Stimulated activated CD8-positive, alpha-beta memory T cell treated with anti-CD3 and anti-CD28 coated beads, Interleukin-4, amount 100 ng/mL, for 4 hours (primary cell): ENCODE data around the gene NDUFAF8.

Experiments used
- DNase-seq, 2 donors: peaks; one replicate each; pipeline ENCODE4 v3.0.0-alpha.2; 2020; ENCODE audit warnings: low read depth in 2 of 2, low spot score in 1 of 2

The NDUFAF8 gene, protein sequence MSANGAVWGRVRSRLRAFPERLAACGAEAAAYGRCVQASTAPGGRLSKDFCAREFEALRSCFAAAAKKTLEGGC

DNA sequence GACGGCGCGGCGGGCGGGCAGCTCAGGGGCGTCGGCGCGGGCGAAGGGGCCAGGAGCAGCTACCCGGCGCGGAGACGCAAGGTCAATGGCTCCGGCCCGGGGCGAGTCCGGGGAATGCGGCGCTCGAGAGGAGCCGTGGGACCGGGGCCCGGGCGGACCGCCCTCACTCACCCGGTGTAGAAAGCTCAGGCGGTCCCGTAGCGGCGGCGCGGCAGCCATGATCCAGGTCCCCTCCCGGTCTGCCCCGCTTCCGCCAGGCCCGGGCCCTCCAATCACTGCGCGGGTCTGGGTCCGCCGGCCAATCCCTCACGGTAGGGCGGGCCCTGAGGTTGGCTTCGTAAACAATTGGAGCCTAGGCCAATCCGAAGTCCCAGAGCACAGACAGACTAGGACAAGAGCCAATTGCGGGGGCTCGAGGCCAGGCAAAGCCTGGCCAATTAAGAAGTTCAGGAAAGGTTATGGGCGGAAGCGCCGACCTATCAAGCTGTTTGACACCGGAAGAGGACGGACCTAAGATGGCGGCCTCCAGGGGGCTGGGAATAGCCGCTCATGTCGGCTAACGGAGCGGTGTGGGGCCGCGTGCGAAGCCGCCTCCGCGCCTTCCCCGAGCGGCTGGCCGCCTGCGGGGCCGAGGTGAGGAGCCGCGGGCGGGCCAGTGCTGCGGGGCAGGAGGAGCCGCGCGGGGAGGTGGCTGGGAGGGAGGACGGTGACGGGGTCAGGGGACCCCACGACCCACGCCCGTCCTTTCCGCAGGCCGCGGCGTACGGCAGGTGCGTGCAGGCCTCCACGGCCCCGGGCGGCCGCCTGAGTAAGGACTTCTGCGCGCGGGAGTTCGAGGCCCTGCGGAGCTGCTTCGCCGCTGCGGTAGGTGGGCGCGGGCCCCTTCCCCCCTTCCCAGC lies at the start of gene NDUFAF8, which contains the start of gene TEPSIN:
NDUFAF8 (plus strand) TSS at position 504 of the 899 bp plus-strand sequence; CDS start at position 550, 46 bp downstream.
TEPSIN (minus strand) TSS at position 241 of the 899 bp plus-strand sequence; CDS start at position 219, 22 bp downstream.
- peak; percentile 87 to 93 for DNase-seq

DNA sequence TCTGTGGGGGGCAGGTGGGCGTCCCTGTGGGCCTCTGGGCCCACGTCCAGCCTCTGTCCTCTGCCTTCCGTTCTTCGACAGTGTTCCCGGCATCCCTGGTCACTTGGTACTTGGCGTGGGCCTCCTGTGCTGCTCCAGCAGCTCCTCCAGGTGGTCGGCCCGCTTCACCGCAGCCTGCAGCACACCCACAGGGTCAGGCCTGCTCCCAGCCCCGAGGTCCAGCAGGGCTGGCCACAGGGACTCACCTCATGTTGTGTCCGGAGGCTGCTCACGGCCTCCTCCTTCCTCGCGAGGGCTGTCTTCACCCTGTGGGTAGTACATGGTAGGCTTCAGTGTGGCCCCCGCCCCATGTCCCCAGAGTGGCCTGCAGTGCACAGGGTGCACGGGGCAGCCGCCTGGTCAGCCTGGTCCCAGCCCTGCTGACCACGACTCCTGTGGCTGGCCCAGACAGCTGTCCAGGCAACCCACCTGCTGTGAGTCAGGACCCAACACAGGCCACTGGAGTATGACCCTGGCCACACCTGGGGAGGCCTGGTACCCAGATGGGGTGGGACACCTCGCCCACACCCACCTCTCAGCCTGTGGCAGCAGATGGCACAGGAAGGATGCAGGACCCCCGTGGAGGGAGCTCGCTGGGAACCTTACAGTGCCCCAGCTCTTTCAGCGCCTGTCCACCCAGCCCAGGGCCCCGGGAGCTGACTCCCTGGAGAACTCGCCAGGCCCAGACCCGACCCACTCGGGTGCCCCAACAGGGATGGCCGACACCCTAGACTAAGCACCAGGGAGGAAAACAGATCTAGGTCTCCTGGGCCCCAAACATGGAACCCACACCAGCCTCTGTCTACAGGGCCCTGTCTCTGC lies 49.2 kb upstream of the NDUFAF8 start:
- DNase-seq, result no peak

DNA sequence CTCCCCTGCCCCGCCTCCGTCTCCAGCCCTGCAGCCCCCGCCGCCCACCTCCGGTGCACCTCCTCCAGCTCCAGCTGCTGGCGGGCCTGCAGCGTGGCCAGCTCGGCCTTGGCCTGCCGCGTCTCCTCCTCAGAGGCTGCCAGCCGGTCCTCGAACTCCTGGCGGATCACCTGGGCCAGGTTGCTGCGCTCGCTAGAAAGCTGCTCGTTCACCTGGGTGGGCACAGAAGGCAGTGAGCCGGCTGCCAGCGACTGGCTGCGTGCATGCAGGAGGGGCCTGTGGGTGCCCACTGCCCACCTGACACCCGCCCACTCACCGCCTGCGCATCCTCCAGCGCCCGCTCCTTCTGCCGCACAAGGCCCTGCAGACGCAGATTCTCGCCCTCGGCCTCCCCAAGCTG lies 48.5 kb upstream of the NDUFAF8 start:
- no peak for DNase-seq

DNA sequence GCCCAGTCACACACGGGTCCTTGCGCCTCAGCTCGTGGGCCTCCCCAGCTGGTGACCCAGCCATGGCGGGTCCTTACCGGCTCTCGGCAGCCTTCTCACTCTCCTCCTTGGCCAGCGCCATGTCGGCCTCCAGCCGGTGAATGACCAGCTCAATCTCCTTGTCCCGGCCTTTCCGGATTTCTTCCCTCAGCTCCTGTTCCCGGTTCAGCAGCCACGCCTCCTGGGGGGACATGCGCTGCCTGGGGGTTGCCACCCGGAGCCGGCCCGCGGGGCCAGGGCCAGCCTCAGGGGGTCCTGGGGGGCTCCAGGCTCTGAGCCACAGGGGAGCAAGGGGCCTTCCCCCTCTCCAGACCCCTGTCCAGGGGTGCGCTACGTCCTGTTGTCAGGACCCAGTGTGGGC lies 48.0 kb upstream of the NDUFAF8 start:
- DNase-seq, result no peak

DNA sequence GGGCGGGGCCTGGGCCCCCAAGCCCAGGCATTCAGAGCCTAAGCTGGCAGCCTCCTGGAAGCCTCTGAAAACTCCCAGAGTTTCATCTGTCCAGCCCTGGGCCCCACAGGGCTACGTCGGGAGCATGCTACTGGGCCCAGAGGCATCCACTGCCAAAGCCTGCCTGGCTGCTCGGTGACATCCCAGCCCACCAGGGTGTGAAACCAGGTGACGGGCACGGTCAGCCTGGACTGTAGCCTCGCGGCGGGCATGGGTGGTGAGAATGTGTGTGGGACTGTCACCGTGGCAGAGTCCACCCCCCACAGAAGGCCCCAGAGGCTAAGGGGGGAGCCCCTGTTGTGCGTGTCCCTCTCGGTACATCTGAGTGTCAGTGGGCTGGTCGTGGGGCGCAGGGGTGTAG lies 47.5 kb upstream of the NDUFAF8 start:
- DNase-seq, result no peak

DNA sequence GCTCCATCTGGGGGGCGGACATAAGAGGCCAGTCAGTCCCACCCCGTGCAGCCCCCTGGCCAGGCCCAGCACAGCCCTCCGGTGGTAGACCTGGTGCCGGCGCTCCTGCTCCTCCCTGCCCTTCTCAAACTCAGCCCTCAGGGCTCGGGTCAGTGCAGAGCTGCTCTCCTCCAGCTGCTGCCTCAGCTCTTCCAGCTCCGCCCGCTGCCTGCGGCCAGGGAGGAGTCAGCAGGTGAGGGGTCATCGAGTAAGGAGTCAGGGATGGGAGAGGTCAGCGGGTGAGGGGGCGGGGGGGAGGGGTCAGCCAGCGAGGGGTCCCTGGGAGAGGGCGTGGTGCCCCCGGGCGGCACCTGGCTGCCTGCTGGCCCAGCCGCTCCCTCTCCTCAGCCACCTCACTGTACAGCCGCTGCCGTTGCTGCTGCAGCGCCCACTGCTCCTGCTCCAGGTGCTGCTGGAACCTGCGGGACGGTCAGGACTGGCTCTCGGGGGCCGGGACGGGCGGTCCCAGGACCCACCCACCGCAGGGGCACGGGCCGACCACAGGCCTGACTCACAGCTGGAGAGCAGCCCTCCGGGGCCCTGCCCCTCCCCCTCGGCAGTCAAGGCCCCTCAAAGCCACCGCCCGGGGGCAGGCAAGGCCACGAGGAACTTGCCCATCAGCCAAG lies 46.6 kb upstream of the NDUFAF8 start:
- no peak for DNase-seq

DNA sequence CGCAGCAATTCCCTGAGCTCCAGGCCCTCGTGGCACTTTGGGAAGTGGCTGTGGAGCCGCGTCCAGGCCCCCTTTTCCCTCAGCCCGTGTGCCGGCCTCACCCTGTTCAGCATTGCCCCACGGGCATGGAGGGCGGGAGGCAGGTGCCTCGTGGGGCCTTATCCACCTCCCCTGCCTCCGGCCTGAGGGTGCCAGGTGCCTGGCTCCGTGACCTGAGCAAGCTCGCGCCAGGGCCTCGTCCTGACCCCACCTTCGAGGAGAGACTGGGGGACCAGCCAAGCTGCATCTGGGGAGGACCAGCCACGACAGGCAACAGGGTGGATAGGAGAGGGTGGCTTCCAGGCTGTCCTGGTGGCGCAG lies 46.1 kb upstream of the NDUFAF8 start:
- DNase-seq, result no peak

DNA sequence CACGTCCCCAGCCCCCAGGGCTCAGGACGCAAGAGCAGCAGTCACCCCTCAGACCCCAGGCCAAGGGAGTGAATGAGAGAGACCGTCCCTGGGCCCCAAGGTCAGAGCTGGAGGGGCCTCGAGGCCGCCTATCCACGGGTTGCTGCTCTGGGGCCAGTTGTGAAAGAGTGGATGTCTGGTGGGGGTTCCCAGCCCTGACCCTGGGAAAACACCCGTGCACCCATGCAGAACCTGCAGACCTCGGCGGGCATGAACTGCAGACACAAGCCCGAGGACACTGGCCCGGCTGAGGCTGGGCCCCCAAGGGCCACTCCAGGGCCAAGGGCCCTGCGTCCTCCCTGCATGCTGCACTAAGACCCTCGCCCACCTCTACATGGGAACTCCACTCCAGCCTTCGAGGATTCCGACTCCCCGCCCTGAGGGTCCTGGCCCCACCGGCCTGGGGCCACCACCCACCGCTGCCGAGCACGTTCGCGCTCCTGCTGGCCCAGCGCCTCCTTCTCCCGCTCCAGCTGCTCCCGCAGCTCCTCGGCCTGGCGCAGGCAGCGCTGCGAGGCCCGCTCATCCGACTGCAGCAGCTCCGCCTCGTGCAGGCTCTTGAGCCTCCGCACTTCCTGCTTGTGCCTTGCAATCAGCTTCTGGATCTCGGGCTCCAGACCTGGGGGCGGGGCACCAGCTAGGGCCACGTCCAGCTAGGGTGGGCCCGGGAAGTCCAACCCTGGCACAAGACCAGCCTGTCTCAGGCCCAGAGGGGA lies 45.5 kb upstream of the NDUFAF8 start:
- DNase-seq, result no peak

DNA sequence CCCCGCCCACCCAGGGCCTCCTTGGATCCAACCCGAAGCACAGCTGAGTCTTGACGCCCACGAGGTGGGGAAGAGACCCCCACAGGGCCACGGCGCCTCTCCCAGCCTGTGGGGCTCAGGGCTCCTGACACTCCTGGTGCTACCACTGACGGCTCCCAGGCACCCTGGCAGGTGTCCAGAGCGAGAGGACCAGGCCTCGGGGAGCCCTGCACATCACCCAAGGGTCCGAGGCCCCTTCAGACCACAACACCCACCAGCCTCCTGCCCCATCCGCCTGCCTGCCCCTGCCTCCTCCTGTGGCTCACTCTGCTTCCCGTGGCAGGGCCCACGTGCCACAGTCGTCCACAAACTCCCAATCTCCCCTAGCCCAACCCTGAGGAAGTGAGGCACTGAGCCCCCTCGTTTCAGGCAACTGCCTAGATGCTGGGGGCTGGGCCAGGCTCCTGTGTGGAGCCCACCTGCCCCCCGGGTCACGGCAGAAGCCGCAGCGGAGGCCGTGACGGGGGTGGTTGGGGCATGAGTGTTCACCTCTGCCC lies 44.8 kb upstream of the NDUFAF8 start:
- no peak for DNase-seq

DNA sequence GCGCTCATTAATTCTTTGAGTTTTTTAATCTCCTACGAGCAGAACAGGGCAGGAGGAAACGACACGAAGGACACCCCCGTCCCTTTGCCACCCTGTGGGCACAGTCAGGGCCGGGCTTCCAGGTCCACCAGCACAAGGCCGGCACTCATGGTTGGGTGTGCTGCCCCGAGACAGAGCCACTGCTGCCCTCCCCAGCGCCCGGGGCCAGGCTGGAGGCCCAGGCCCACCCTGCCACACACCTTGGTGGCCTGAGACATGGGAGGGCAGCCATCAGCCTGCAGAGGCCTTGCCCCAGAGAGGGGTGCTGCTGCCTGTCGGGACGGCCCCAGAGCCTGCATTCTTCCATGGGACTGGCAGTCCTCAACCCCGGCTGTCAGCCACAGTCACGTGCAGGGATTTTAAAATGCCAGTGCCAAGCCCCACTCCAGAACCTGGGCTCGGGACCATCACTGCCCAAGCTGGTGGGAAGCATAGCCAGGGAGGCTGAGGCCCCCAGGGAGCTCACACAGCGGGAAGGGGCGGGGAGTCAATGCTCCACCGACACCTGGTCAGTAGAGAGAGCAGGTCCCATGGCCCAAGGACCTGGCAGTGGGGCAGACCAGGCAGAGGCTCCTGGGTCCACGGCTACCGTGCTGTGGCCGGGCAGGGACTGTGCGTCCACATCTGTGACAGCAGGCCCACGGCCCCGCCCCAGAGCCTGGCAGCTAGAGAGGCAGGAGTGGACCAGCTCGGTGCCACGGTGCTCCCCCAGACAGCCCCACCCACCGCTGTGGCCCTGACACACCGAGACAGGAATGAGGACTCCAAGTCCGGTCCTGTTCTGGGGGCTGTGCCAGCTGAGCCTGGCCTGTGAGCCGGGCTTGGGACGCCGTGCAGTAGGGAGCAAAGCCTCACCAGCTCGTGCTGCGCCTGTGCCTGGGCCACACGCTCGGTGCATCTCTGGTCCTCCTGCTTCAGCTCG lies 43.9 kb upstream of the NDUFAF8 start:
- DNase-seq, result no peak

DNA sequence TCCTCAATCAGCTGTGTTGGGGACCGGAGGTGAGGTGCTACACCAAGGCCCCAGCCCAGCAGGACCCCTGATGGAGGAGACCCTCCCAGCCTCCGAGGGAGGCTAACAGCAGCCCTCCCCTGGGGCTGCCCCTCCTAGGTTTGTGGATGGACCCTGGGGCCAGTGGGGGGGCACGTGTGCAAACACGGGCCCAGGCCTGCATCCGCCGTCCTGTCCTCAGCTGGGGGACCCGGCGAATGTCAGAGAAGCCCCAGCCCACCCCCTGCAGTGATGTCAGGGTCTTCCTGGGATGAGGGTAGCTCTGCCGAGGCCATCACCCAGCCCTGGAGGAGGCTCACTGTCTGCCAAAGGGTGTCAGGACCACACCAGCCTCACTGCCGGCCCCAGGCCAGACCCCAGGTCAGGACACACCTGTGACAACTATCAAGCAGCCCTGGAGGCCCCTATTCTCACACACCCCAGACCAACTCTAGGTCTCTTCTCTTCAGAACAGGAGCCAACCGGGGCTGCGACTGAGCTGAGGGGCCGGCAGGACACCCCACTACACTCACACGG lies 43.1 kb upstream of the NDUFAF8 start:
- no peak for DNase-seq

DNA sequence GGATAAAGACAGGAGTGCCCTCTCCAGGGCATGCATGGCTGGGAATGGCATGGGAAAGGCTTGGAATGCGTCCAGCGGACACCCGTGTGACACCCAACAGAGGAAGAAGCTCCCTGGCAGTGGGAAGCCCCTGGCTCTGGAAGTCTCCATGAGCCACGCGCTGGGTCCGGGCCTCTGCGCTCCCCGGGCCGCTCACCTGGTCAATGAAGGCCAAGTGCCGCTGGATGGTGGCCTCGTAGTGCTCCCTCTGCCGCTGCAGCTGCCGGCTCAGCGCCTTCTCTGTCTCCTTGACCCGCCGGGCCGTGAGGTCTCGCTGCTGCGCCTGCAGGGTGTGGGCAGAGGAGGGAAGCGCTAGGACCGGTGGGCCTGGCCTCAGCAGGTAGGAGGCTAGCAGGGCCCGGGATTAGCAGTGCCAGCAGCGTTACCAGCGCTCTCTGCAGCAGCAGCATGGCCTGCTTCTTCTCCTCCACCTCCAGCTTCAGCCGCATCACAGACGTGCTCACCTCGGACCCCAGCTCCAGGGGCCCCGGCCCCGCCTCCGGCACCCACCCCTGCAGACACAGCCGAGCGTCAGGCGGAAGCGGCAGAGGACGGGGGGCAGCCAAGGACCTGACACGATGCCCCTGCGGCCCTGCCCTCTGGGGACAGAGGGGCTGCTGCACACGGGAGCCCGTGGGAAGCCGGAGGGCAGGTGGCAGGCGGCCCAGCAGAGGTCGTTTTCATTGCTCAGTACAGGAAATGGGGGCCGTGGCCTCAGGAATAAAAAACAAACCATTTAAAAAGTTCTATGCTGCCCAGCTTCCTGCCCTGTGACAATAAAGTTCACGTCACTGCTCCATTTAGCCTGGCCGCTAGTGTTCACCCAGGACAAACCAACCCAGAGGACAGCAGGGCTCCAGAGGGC lies 42.4 kb upstream of the NDUFAF8 start:
- no peak for DNase-seq

DNA sequence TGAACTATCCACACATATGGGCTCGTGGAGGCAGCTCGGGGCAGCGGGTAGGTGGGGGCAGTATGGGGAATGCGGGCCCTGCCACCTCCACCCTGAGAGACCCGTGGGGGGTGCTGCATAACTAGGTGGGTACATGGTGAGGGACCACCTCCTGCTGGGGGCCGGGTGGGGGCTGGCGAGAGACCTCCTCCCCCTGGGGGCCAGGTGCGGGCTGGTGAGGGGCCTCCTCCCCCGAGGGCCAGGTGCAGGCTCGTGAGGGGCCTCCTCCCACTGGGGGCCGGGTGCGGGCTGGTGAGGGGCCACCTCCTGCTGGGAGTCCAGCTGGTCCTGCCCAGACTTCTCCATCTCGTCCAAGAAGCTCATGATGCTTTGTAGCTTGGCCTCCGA lies 41.7 kb upstream of the NDUFAF8 start:
- no peak for DNase-seq

DNA sequence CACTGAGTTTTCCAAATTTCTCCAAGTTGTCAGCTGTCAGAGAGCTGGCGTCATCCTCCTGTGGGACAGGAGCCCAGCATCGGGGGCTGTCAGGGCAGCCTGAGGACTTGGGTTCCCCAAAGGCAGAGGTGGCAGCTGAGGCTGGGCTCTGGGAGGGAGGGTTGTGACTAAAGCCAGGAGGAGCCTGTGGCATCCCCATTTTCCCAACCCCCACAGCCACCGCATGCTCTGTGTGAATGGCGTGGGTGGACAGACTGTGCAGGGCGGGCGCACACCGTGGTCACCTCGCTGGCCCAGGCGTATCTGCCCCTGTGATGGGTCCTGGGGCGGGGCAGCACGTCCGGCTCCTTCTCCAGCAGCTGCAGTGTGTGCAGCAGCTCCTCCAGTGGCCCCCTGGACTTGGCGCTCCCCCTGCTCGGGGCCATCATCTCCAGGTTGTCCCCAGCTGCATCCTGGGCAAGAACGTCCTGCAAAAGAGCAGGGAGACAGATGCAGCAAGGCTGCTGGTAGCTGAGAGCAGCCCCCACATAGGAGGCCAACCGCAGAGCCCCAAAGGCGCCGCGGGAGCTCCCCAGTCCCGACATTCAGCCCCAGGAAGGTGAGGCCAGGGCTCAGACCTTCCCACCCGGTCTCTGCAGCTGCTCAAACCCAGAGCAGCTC lies 41.2 kb upstream of the NDUFAF8 start:
- no peak for DNase-seq

DNA sequence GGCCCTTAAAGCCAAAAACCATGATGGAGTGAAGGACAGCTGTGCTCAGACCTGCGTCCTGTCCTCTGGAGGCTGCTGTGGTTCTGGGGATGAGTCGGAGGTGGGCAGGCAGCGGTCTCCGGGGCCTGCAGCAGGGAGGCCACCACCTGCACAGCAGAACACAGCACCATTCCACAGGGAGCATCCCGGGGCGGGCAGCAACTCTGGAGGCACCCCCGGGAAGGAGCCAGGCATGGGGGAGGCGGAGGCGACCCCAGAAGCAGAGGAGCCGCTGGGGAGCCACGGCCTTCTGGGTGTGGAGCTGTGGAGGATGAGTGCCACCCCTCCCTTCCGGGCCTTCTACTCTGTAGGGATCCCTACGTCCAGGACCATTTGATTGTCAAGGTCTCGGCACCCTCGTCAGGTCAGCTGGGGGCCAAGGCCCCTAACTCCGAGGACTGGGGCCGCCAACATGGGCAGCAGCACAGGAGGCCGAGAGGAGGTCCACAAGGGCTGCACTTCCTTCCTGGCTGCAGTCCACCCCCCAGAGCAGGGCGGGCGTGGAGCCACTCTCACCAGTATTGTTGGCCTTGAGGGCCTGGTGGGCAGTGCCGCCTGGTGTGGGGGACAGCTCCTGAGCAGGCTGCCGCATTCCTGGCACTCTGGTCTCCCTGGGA lies 40.2 kb upstream of the NDUFAF8 start:
- DNase-seq, result no peak

DNA sequence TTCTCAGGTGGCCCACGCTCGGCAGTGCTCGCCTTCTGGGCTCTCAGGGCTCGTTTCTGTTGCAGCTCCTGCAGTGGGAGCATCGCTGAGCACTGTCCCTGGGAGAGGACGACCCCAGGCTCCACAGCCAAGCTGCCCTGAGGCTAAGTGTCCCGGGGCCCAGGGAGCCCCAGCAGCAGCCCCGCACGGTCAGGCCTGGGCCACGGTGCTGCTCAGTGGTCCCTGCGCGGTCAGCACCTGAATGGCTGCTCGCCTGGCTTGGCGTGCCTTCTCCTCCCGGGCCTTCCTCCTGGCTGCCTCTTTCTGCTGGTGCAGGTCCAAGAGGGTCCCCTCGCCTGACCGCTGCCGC lies 39.7 kb upstream of the NDUFAF8 start:
- no peak for DNase-seq

DNA sequence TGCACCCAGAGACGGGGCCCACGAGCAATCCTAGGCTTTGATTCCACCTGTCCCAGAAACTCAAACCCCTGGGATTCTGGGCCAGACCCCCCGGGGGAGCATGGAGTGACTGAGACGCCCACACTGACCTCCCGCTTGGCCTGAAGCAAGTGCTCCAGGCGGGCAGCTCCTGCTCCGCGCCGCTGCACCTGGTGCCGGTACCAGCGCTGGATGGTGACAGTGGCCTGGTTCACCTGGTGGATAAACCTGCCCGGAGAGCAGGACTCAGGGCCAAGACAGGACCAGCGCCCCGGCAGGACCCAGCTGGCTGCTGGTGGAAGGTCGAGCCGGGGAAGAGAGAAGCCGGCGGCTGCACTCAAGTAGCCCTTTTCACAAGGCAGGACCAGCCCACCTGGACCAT lies 38.9 kb upstream of the NDUFAF8 start:
- DNase-seq, result no peak
